ENCODE measurements around the gene NPAS3.

GRCh38 chr14:33634631-33635030 is 696.0 kb downstream of the NPAS3 start:
- no peak for TF ChIP-seq CTCF (IDR thresholded peaks at IDR 0.05)
- no peak for TF ChIP-seq POLR2A (IDR thresholded peaks at IDR 0.05)
